Right atrium auricular region (tissue), 2 donors: Measurements from ENCODE around the gene ARSD. TPM values are rescaled to one million over a fixed set of nuclear protein-coding genes. Genes with fewer than 3 reads are reported as not detected.

Experiments
- DNase-seq: peaks from one replicate; pipeline ENCODE4 v3.0.0-alpha.2; 2019; ENCODE audit warnings: low spot score
- H3K27ac ChIP-seq, 2 donors: fragments of 200-600 bp; sonication (generic); 1 replicate in 1 of 2; 2 replicates in 1 of 2; pipeline ENCODE4 v1.5.1; 2016 to 2019
- H3K27me3 ChIP-seq, 2 donors: fragments of 200-600 bp; sonication (generic); one replicate each; pipeline versions ENCODE4 v1.5.1 to v1.6.0; 2017 to 2019
- H3K36me3 ChIP-seq: fragments of 200-600 bp; sonication (generic); one replicate; pipeline ENCODE4 v1.5.1; 2016
- H3K4me1 ChIP-seq, 2 donors: fragments of 200-600 bp; sonication (generic); one replicate each; pipeline versions ENCODE4 v1.5.1 to v1.6.0; 2017 to 2019
- H3K4me3 ChIP-seq, 2 donors: fragments of 200-600 bp; sonication (generic); 1 replicate in 1 of 2; 2 replicates in 1 of 2; pipeline ENCODE4 v1.5.1; 2017 to 2019; ENCODE audit warnings: mild to moderate bottlenecking in 1 of 2, moderate library complexity in 1 of 2
- H3K9me3 ChIP-seq, 2 donors: fragments of 200-600 bp; sonication (generic); one replicate each; pipeline ENCODE4 v1.5.1; 2019
- total RNA-seq, 2 donors: library from RNA; depleted of rRNA; stranded (reverse); fragments of >200 nt; gene quantifications; one replicate each; pipeline ENCODE4 v1.1.0, GENCODE V29; 2016
- TF ChIP-seq, protein P1 (sequence below), 2 donors: fragments of 200-600 bp; sonication (generic); IDR thresholded peaks; one replicate each; pipeline ENCODE4 v1.5.1; 2019; ENCODE audit warnings: antibody characterized with exemption in 2 of 2

The ARSD gene
- total RNA-seq, 2 donors from 2014 or later: 6.1 to 10.0 TPM

DNA sequence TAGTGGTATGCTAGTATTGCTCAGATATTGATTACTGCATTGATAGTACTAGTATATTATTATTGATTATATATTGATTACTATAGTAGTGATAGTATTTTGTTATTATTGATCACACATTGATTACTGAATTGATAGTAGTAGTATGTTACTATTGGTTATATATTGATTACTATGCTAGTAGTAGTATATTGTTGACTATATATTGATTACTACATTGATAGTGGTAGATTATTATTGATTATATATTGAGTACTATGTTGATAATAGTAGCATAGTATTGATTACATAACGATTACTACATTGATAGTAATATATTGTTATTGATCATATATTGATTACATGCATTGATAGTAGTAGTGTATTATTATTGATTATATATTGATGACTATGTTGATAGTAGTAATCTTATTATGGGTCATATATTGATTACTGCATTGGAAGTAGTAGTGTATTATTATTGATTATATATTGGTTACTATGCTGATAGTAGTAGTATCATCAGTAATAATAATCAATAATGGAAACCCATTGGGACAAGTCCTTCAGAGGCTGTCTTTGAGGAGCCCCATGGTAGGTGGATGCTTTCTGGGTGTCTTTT lies 69.8 kb downstream of the ARSD start:
- no peaks in the 10 kb centered on the region for H3K4me1 ChIP-seq
- TF ChIP-seq, protein P1, sequence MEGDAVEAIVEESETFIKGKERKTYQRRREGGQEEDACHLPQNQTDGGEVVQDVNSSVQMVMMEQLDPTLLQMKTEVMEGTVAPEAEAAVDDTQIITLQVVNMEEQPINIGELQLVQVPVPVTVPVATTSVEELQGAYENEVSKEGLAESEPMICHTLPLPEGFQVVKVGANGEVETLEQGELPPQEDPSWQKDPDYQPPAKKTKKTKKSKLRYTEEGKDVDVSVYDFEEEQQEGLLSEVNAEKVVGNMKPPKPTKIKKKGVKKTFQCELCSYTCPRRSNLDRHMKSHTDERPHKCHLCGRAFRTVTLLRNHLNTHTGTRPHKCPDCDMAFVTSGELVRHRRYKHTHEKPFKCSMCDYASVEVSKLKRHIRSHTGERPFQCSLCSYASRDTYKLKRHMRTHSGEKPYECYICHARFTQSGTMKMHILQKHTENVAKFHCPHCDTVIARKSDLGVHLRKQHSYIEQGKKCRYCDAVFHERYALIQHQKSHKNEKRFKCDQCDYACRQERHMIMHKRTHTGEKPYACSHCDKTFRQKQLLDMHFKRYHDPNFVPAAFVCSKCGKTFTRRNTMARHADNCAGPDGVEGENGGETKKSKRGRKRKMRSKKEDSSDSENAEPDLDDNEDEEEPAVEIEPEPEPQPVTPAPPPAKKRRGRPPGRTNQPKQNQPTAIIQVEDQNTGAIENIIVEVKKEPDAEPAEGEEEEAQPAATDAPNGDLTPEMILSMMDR (IDR thresholded peaks at IDR 0.05): no peak
- no peaks in the 10 kb centered on the region for H3K36me3 ChIP-seq
- H3K9me3 ChIP-seq: no peaks in the 10 kb centered on the region
- no peak for DNase-seq
- H3K27me3 ChIP-seq: no peaks in the 10 kb centered on the region
- H3K27ac ChIP-seq: no peak overlapping the region
- no peak overlapping the region for H3K4me3 ChIP-seq

DNA sequence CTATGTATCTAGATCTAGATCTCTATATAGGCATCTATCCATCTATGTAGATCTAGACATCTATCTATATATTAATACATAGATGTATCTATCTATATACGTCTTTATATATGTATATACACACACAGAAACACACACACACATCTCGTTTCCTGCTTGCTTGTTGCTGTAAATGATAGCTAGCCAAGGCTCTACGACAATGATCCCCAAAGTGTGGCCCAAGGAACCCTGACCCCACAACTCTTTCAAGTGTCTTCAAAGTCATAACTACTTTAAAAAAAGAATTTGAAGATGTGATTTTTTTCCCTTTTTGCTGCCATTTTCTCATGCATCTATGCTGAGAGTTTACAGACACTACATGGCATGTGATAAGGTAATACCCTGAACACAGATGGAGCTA lies 71.6 kb downstream of the ARSD start:
- no peak for DNase-seq
- Histone ChIP-seq H3K4me1 (no peaks in the 10 kb centered on the region), H3K36me3 (no peaks in the 10 kb centered on the region)

DNA sequence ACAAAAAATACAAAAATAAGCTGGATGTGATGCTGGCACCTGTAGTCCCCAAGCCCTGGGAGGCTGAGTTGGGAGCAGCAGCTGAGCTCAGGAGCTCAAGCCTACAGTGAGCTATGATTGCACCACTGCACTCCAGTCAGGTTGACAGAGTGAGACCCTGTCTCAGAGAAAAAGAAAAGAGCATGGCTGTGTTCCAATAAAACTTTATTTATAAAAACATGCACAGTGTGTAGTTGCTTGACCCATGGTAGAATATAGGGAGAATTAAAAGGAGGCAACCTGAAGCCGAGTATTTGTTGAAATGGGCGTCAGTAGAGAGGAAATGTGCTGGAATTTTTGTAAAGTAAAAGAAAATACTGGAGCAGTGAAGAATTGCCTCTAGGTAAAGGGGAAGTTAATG lies 73.4 kb downstream of the ARSD start:
- H3K27ac ChIP-seq: no peak overlapping the region
- TF ChIP-seq, protein P1 (IDR thresholded peaks at IDR 0.05): no peak
- no peaks in the 10 kb centered on the region for H3K27me3 ChIP-seq
- H3K9me3 ChIP-seq: no peaks in the 10 kb centered on the region
- DNase-seq: no peak
- no peaks in the 10 kb centered on the region for H3K4me1 ChIP-seq
- H3K36me3 ChIP-seq: no peaks in the 10 kb centered on the region
- no peak overlapping the region for H3K4me3 ChIP-seq

More for the DNA sequence above, 71.6 kb downstream of the ARSD start:
- Histone ChIP-seq H3K9me3 (no peaks in the 10 kb centered on the region), H3K4me3 (no peak overlapping the region), H3K27me3 (no peaks in the 10 kb centered on the region), H3K27ac (no peak overlapping the region)
- TF ChIP-seq, protein P1 (IDR thresholded peaks at IDR 0.05): no peak

DNA sequence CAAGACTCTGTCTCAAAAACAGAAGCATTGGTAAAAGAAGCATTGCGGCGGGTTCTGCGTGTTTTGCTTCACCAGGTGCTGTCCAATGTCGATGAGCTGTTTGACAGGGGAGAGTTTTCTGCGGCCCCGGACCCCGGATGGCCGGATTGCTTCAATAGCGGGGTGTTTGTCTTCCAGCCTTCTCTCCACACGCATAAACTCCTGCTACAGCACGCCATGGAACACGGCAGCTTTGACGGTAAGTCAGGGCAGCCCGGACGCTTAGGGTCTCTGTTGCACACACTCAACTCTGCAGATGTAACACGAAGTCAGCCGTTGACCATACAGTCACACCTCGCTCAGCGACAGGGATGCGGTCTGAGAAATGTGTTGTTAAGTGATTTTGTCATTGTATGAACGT lies 74.2 kb downstream of the ARSD start:
- no peak for DNase-seq
- Histone ChIP-seq H3K9me3 (no peaks in the 10 kb centered on the region), H3K27me3 (no peaks in the 10 kb centered on the region), H3K36me3 (no peaks in the 10 kb centered on the region), H3K4me3 (no peak overlapping the region), H3K4me1 (no peaks in the 10 kb centered on the region), H3K27ac (no peak overlapping the region)
- TF ChIP-seq, protein P1 (IDR thresholded peaks at IDR 0.05): no peak

Other genes with a start within 250 kb of the ARSD start
- 100 to 1,000 TPM; 234 to 282 TPM for gene CD99, start 238.0 kb downstream of the ARSD start, total RNA-seq
- 1 to 10 TPM in 1 of 2 donors, under 1 TPM in 1; 0.51 to 1.3 TPM for gene XG, start 177.3 kb downstream of the ARSD start, total RNA-seq
- 1 to 10 TPM; 4.3 to 6.0 TPM for gene GYG2, start 100.4 kb downstream of the ARSD start, total RNA-seq
- not detected for gene ARSH, start 77.2 kb upstream of the ARSD start, total RNA-seq
- not detected for gene ARSF, start 112.1 kb upstream of the ARSD start, total RNA-seq